GM11168 (cell line): ENCODE data around the gene NLK.
"Not testable (repeated sequence)": the region's sequence is repeated elsewhere in the genome, so short reads cannot be mapped to it uniquely, and the experiment has no call there.

ENCODE experiments used
- in situ Hi-C: fragments of 300-500 bp; cut with MboI; formaldehyde crosslinking; loops from one replicate; pipeline ENCODE4 v1.12.0; 2022; ENCODE audit warnings: low sequenced_read_pairs; ENCODE audit not compliant: unreplicated experiment

Gene NLK

DNA sequence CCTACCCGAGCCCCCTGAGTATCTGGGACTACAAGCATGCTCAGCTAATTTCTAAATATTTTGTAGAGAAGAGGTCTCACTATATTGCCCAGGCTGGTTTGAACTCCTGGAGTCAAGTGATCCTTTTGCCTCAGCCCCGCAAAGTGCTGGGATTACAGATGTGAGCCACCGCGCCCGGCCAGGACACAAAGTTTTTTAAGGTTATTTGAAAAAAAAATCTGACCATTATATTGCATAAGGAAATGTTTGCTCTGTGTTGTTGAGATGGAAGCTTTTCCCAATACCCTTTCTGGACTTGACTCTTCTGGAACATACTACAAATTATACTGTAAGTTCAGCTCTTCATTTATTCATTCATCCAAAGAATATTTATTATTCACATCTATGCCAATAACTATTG, 143.2 kb downstream of the NLK start:
- in situ Hi-C loops: no loop called here

DNA sequence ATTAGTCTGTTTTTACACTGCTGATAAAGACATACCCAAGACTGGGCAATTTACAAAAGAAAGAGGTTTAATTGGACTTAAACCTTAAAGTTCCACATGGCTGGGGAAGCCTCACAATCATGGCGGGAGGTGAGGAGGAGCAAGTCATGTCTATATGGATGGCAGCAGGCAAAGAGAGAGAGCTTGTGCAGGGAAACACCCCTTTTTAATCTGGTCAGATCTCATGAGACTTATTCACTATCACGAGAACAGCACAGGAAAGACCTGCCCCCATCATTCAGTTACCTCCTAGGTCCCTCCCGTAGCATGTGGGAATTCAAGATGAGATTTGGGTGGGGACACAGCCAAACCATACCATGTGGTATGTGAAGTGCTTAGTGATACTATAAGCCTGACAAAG, 144.0 kb downstream of the NLK start:
- in situ Hi-C loops: not testable (repeated sequence)

DNA sequence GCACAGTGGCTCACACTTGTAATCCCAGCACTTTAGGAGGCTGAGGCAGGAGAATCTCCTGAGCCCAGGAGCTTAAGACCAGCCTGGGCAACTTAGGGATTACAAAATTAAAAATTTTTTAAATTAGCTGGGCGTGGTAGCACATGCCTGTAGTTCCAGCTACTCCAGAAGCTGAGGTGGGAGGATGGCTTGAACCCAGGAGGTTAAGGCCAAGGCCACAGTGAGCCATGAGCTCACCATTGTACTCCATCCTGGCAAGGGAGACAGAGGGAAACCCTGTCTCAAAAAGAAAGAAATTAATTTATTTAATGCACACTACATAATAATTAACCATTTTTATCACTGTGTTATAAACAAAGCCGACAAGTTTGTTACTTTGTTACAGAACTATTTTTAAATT, 145.5 kb downstream of the NLK start:
- in situ Hi-C loops: no loop called here

DNA sequence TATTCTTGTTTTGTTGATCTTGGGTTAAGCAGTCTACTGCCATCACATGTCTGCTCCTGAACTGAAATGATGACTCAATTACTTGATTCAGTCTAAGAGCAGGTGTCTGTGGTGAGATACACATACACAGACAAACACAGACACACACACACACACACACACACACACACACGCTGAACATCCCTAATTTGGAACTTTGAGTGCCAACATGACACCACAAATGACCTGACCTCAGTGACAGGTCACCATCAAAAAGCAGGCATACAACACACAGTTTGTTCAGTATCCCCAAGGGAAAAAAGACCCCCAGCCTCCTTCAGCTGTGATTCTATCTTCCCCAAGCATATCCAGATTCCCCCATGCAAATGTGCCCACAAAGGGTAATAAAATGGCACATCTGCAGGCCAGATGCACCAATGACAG, 146.4 kb downstream of the NLK start:
- in situ Hi-C loops: no loop called here

DNA sequence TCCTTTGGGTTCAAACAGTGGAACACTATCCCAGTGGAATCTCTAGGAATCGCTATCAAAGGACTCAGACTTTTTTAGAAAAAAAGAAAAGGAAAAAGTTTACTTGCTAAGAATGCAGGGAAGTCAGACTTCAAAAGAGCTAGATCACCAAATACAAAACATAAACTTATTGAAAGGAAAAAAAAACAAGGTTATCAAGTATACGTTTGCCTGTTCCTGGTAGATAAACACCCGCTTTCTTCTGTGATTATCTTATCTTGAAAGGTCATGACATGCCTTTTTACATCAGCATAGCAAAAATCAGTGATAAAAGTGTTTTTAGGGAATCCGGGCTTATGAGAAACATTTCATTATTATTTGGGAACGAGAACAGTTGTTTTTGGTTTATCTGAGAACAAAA, 147.2 kb downstream of the NLK start:
- in situ Hi-C loops: no loop called here

DNA sequence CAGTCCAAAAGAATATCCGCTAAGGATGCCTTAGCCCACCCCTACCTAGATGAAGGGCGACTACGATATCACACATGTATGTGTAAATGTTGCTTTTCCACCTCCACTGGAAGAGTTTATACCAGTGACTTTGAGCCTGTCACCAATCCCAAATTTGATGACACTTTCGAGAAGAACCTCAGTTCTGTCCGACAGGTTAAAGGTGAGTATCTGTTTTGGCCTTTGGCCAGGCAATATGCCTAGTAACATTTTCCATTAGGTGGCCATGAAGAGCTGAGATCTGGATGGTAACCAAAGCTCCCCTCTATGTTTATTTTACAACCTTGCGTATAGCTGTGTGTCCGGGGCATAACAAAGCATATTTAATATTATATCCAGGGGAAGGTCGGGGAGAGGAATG, 148.5 kb downstream of the NLK start:
- in situ Hi-C loops: no loop called here

DNA sequence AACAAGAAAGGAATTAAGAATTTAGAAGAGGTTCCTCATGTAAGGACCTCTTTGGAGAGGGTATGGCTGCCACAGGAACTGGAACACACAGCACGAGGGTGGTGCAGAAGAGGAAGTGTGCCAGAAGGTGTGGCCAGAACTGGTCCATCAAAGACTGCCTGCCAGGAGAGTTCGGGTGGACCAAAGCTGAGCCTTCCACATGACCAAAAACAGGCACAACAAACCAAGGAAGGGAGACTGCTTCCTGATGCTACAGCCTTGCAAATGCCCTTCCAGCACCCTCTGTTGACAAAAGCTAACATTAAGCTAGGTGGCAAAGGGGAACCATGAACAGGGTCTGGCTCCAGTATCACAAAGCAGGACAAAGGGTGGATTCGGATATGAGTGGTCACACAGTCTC, 150.8 kb downstream of the NLK start:
- in situ Hi-C loops: no loop called here

DNA sequence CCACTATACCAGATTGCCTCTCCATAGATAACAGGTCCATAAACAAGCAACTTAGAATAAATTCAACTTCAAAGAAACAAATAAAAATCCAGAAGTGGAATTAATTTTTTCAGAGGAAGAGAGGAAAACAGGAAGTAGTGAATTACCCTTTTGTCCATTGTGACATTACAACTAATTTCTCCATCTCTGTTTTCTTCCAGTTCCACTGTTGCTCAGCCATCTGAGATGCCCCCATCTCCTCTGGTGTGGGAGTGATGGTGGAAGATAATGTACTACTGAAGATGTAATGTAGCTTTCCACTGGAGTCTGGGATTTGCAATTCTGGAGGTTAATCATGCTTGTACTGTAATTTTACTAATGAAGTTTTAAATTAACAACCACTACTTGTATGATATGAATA, 151.9 kb downstream of the NLK start:
- in situ Hi-C loops: no loop called here

DNA sequence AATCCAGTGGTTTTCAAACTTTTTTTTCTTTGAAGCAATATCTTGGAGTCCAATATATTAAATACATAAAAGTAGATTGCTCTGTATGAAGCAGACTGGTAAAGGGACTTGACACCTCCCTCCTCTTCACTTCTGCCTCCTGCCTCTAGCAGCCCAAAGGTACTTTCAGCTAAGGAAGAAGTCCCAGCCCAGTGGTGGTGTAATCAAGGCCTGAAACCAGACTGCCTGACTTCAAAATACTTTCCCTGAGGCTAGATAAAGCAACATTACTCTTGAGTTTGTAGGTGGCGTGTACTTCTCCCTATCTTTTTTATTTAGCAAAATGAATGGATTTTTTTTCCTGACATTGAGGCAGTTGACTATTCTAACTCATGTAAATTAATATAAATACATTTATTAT, 154.2 kb downstream of the NLK start:
- in situ Hi-C loops: no loop called here

DNA sequence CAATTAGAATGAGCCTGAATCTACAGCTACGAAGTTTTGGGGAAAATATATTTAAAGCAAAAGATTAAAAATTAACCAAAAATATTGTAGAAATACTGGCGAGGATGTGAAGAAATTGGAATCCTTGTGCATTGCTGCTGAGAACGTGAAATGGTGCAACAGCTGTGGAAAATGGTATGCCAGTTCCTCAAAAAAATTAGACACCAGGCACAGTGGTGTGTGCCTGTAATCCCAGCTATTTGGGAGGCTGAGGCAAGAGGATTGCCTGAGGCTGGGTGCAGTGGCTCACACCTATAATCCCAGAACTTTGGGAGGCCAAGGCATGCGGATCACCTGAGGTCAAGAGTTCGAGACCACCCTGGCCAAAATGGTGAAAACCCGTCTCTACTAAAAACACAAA, 156.6 kb downstream of the NLK start:
- in situ Hi-C loops: no loop called here

DNA sequence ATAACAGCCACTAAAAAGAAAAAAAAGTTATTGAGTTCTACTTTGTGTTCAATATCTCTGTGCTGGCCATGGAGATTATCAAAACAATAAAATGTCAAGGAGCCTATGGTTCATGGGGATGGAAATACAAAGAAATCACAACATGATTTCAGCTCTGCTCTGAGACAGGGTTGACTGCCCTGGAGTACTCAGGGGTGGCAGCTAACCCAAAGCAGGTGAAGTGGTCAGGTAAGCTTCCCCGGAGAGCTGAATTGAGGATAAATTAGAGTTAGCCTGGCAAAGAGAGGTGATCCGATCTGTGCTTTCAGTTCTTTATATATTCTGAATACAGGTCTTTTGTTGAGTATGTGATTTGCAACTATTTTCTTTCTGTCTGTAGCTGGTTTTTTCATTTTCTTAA, 157.3 kb downstream of the NLK start:
- in situ Hi-C loops: no loop called here

DNA sequence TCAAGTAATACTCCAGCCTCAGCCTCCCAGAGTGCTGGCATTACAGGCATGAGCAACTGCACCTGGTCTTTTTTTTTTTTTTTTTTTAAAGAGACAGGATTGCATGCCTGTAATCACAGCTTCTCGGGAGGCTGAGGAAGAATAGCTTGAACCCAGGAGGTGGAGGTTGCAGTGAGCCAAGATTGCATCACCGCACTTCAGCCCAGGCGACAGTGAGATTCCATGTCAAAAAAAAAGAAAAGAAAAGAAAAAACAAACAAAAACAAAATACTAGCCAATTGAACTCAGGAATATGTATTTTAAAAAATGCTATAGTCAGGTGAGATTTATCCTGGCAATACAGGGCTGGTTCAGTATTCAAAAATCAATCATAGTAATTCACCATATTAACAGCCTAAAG, 158.8 kb downstream of the NLK start:
- in situ Hi-C loops: no loop called here

DNA sequence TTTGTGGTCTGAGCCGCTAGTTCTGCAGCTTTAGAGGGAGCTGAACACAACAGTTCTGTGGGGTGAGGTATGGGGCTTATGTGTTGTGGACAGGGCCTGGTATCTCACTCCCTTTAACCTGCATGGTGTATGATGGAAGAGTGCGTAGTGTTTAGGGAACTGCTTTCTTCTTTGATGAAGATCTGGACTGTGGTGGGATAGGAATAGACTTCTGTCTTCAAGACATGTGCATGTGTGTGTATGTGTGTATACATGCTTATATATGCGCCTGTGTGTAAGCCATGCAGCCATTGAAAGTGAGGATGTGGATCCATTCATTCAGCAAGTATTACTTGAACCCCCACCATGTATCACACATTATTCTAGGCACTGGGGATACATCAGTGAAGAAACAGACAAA, 161.8 kb downstream of the NLK start:
- in situ Hi-C loops: no loop called here

DNA sequence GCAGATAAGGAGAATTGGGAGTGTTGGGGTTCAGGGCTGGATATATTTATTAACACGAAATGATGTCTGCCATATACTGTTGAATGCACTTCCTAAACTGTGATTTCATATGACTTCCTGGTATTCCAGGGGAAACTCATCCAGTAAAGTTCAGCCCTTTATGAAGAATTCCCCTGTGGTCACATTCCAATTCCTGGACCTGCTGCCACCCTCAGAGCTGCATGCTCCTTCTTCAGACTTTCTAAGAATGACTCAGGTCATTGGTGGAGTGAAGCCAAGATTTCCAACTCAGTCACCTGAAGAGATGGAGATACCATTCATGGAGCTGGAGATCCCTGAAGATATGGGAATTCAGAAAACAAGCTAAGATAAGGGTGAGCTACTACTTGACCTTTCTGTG, 162.3 kb downstream of the NLK start:
- in situ Hi-C loops: no loop called here

DNA sequence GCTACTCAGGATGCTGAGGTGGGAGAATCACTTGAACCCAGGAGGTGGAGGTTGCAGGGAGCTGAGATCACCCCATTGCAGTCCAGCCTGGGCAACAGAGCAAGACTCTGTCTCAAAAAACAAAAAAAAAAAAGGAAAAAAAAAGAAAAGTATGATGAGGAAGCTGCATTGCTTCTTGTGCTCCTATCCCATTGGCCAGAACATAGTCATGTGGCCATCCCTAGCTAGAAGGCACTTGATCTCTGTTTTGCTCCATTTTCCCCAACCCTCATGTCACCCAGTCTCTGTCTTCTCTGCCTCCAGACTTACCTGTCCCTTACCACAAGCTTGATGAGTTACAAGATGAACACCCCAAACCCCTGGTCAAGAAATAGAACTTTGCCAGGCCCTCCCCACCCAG, 163.8 kb downstream of the NLK start:
- in situ Hi-C loops: no loop called here

DNA sequence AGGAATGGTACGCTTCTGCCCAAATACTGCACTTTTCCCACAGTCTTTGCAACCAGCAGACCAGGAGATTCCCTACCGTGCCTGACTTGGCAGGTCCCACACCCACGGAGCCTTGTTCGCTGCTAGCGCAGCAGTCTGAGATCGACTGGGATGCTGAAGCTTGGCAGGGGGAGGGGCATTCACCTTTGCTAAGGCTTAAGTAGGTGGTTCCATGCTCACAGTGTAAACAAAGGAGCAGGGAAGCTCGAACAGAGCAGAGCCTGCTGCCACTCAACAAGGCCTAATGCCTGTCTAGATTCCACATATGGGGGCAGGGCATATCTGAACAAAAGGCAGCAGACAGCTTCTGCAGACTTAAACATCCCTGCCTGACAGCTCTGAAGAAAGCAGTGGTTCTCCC, 169.3 kb downstream of the NLK start:
- in situ Hi-C loops: no loop called here

DNA sequence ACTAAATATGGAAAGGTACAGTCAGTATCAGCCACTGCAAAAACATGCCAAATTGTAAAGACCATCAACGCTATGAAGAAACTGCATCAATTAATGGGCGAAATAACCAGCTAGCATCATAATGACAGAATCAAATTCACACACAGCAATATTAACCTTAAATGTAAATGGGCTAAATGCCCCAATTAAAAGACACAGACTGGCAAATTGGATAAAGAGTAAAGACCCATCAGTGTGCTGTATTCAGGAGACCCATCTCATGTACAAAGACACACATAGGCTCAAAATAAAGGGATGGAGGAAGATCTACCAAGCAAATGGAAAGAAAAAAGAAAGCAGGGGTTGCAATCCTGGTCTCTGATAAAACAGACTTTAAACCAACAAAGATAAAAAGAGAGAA, 171.1 kb downstream of the NLK start:
- in situ Hi-C loops: not testable (repeated sequence)

DNA sequence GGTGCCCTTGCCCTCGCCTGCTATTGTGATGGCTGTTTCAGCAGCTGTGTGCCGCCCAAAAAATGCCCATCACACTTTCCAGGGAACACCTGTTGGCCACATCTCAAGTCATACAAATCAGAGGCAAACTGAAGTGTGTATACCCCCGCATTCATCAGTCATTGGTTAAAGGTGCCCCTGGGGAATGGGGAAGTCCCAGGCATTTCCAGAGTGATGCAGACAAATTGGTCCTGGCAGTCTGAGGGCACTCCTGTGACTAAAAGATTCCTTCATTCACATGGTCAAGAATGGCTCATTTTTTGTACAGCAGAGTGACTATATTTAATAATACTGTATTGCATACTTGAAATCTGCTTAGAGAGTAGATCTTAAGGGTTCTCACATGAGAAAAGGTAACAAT, 173.6 kb downstream of the NLK start:
- in situ Hi-C loops: no loop called here

DNA sequence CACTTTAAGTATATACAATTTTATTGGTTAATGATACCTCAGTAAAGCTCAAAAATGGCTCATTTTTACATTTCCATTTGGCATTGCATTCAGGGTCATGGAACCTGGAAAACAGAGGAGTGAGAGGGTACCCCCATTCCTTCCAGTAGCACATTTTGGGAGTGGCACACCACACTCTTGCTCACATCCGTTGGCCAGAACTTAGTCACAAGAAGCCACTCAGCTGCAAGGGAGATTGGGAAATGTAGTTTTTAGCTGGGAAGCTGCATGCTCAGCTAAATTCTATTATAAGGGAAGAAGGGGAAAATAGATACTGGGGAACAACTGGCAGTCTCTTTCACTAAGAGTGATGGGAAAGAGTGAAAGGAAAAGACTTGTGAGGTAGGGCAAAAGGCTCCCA, 174.1 kb downstream of the NLK start:
- in situ Hi-C loops: no loop called here

DNA sequence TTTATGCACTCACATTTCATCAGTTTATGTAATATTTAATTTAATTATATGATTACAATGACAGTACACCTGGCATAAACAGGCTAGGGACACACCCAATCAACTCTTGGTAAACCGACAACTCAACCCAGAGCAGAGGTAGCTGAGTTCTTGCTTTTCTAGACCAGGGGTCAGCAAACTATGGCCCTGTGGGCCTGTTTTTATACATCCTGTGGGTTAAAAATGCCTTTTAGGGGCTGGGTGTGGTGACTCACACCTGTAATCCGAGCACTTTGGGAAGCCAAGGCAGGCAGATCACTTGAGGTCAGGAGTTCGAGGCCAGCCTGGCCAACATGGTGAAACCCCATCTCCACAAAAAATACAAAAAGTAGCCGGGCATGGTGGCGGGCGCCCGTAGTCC, 177.3 kb downstream of the NLK start:
- in situ Hi-C loops: no loop called here

DNA sequence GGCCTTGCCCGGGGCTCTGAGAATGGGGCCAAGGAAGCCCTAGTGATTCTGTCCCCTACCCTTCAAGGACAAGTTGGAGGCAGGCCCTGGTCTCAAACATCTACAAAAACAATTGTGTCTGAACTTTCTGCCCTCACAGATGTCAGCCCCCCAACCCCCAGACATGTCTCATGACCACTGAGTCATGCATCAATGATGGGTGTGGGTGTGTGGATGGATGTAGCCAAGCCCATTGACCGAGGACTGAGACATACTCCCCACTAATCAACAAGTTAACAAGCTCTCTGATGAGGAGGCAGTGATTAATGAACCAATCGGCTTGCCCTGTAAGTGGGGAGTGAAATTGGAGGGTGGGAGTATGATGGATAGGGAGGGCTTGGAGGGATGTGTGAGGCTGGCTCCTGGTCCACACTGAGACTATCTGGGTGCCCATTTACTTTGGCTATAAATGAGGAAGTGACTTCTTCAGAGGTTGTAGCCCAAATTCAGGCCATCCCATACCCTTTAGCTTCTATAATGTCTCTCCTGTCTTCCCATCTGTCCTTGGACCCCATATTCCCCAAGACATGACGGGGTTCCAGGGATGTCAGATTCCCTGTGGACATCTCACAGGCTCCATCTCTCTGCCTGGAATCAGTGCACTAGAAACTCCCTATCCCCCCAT, 179.4 kb downstream of the NLK start:
- in situ Hi-C loops: no loop called here

DNA sequence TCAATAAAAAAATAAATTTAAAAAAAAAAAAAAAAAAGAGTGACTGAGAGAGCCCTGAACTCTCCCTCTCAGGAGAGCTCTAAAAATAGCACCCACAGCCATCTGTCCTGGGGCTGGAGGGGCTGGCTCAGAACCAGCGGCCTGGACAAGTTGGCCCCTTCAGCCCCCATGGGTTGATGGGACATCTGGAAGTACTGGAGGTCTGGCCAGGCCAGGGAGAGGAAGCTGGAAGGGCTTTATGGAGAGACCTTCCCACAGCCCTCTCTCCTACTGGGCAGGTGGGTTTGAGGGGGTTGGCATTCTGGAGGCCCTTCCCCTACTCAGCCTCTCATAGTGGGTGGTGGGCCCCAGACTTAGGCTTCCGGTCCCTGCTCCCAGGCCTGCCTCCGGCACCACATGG, 182.8 kb downstream of the NLK start:
- in situ Hi-C loops: no loop called here

DNA sequence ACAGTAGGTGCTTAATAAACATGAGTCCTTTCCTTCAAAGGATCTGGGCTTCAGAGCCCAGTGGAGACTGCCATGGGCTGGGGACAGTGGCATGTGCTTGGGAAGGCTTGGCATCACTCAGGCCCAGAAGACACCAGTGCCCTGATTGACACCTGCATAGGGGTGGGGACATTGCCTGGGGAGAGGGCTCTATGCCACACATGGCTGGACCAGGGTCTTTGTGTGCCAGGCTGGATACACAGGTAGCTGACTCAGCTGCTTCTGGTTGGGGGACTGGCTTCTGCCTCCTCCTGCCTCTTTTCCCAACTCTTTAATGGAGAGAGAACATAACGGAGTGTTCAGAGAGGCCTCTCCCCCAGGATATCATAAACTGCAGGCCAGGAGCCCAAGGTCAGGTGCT, 183.4 kb downstream of the NLK start:
- in situ Hi-C loops: no loop called here
